ENCODE results near the gene UST.
"Not testable (repeated sequence)": the region's sequence is repeated elsewhere in the genome, so short reads cannot be mapped to it uniquely, and the experiment has no call there.

UST gene

DNA sequence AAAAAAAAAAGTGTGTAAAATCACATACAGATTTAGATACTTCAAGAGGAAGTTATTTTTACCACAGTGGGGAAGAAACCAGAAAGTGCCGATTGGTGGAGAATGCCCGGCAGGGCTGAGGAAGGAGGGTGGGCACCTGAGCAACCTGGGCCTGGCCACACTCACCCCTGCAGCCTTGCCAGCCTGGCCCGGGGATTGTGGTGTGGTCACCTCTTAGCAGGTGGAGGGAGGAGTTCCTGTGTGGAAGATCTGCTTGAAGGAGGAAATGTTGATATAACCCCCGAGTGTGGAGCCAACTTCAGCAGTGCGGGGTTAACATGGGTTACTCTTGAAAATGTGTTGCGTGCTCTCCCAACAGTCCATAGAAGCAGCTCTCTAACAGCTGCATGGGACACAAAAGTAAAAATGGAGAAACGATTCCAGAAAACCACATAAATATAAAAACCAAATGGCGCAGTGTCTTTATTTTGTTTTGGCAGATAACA, 14.7 kb downstream of the UST start:
- H3K14ac ChIP-seq (ENCODE audit: low read length in 2 of 2): peak overlapping the region in 1 of 2 experiments; percentile 95
- H3K27me3 ChIP-seq (ENCODE audit: control insufficient read depth in 1 of 2, insufficient read depth in 1 of 2, low read length in 2 of 2): no peaks in the 10 kb centered on the region
- H3K23ac ChIP-seq (ENCODE audit: low read length in 2 of 2): no peak overlapping the region
- peak overlapping the region; percentile 46 for H2BK5ac ChIP-seq (ENCODE audit: low read depth, low read length, poor library complexity, severe bottlenecking)
- H3K4me3 ChIP-seq (ENCODE audit: insufficient read depth in 1 of 2, low read depth in 1 of 2, low read length in 2 of 2): peak overlapping the region; percentile 38 to 77
- peak overlapping the region in 1 of 2 experiments; percentile 89 for H2BK12ac ChIP-seq (ENCODE audit: low read length in 2 of 2)
- no peak for DNase-seq
- peak overlapping the region; percentile 89 for H3K27ac ChIP-seq (ENCODE audit: low read length, poor library complexity, severe bottlenecking)
- H3K4ac ChIP-seq (ENCODE audit: low read depth in 1 of 2, low read length in 2 of 2): no peak overlapping the region
- H3K36me3 ChIP-seq (ENCODE audit: control insufficient read depth in 1 of 2, insufficient read depth in 2 of 2, low read depth in 1 of 2, low read length in 2 of 2): no peaks in the 10 kb centered on the region
- peak overlapping the region; percentile 88 for H2BK15ac ChIP-seq (ENCODE audit: low read depth, poor library complexity, severe bottlenecking)
- H3K4me2 ChIP-seq (ENCODE audit: low read length, poor library complexity, severe bottlenecking): peak overlapping the region; percentile 75
- no peak overlapping the region for H2AFZ ChIP-seq (ENCODE audit: low read depth, low read length)
- no peaks in the 10 kb centered on the region for H3K9me3 ChIP-seq (ENCODE audit: control insufficient read depth, low read length)
- H4K91ac ChIP-seq (ENCODE audit: low read length): peak overlapping the region; percentile 27
- no peak overlapping the region for H2AK5ac ChIP-seq (ENCODE audit: low read length, severe bottlenecking)
- H3K4me1 ChIP-seq (ENCODE audit: control insufficient read depth, insufficient read depth, low read depth, low read length): peaks cover 10% of the 10 kb centered on the region
- H3K9ac ChIP-seq (ENCODE audit: low read length): peak overlapping the region; percentile 88
- peak overlapping the region in 1 of 2 experiments; percentile 37 for H3K18ac ChIP-seq (ENCODE audit: low read depth in 1 of 2, low read length in 2 of 2)
- no peak overlapping the region for H2BK120ac ChIP-seq (ENCODE audit: low read depth, low read length)
- peaks cover 11% of the 10 kb centered on the region for H3K79me1 ChIP-seq (replicated peaks; ENCODE audit: low read length, poor library complexity, severe bottlenecking)
- 76% methylated on average over 7 of the region's 8 CpGs for WGBS
- H4K8ac ChIP-seq (ENCODE audit: low read length): no peak overlapping the region

DNA sequence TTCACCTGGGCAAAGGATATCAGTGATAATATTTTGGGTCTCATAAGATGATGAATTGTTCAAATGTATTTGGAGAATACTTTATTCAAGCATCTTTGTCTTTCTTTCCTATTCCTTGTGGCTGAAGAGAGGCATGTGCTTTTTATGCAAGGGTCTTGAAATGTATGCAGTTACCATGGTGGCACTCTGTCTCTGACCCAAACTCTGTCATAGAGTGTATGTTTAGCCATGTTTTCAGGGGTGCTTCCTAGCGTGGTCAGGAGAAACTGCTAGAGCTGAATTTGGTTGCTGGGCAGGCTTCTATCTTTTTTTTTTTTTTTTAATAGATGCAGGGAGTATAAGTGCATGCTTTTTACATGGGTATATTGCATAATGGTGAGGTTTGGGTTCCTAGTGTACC, 15.4 kb downstream of the UST start:
- no peak overlapping the region for H3K14ac ChIP-seq (ENCODE audit: low read length in 2 of 2)
- H2BK5ac ChIP-seq (ENCODE audit: low read depth, low read length, poor library complexity, severe bottlenecking): no peak overlapping the region
- no peak overlapping the region for H4K91ac ChIP-seq (ENCODE audit: low read length)
- H3K4ac ChIP-seq (ENCODE audit: low read depth in 1 of 2, low read length in 2 of 2): no peak overlapping the region
- WGBS: 100% methylated on average over 1 of the region's 1 CpG
- no peak for DNase-seq
- peak overlapping the region; percentile 89 for H3K27ac ChIP-seq (ENCODE audit: low read length, poor library complexity, severe bottlenecking)
- no peaks in the 10 kb centered on the region for H3K36me3 ChIP-seq (ENCODE audit: control insufficient read depth in 1 of 2, insufficient read depth in 2 of 2, low read depth in 1 of 2, low read length in 2 of 2)
- no peak overlapping the region for H2BK120ac ChIP-seq (ENCODE audit: low read depth, low read length)
- no peak overlapping the region for H3K23ac ChIP-seq (ENCODE audit: low read length in 2 of 2)
- peaks cover 10% of the 10 kb centered on the region for H3K79me1 ChIP-seq (replicated peaks; ENCODE audit: low read length, poor library complexity, severe bottlenecking)
- no peak overlapping the region for H4K8ac ChIP-seq (ENCODE audit: low read length)
- H3K9ac ChIP-seq (ENCODE audit: low read length): peak overlapping the region; percentile 88
- no peak overlapping the region for H2BK15ac ChIP-seq (ENCODE audit: low read depth, poor library complexity, severe bottlenecking)
- no peak overlapping the region for H3K18ac ChIP-seq (ENCODE audit: low read depth in 1 of 2, low read length in 2 of 2)
- H2AK5ac ChIP-seq (ENCODE audit: low read length, severe bottlenecking): peak overlapping the region; percentile 57
- no peak overlapping the region for H2AFZ ChIP-seq (ENCODE audit: low read depth, low read length)
- H3K4me3 ChIP-seq (ENCODE audit: insufficient read depth in 1 of 2, low read depth in 1 of 2, low read length in 2 of 2): peak overlapping the region in 1 of 2 experiments; percentile 77
- H3K9me3 ChIP-seq (ENCODE audit: control insufficient read depth, low read length): no peaks in the 10 kb centered on the region
- H3K4me1 ChIP-seq (ENCODE audit: control insufficient read depth, insufficient read depth, low read depth, low read length): peaks cover 10% of the 10 kb centered on the region
- no peak overlapping the region for H3K4me2 ChIP-seq (ENCODE audit: low read length, poor library complexity, severe bottlenecking)
- H3K27me3 ChIP-seq (ENCODE audit: control insufficient read depth in 1 of 2, insufficient read depth in 1 of 2, low read length in 2 of 2): no peaks in the 10 kb centered on the region
- H2BK12ac ChIP-seq (ENCODE audit: low read length in 2 of 2): no peak overlapping the region

DNA sequence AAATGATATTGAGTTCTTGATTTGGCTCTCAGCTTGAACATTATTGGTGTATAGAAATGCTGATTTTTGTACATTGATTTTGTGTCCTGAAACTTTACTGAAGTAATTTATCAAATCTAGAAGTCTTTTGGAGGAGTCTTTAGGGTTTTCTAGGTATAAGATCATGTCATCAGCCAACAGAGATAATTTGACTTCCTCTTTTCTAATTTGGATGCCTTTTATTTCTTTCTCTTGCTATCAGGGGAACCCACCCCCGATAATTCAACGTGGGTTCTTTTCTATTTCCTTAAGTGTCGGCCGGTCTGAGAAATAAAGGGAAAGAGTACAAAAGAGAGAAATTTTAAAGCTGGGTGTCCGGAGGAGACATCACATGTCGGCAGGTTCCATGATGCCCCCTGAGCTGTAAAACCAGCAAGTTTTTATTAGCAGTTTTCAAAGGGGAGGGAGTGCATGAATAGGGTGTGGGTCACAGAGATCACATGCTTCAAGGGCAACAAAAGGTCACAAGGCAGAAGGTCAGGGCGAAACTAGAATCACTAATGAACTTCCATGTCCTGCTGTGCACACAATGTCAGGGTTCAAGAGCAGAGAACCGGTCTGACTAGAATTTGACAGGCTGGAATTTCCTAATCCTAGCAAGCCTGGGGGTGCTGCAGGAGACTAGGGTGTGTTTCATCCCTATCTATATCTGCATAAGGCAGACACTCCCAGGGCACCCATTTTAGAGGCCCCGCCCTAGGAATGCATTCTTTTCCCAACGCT, 17.6 kb downstream of the UST start:
- H3K18ac ChIP-seq (ENCODE audit: low read depth in 1 of 2, low read length in 2 of 2): not testable (repeated sequence)

DNA sequence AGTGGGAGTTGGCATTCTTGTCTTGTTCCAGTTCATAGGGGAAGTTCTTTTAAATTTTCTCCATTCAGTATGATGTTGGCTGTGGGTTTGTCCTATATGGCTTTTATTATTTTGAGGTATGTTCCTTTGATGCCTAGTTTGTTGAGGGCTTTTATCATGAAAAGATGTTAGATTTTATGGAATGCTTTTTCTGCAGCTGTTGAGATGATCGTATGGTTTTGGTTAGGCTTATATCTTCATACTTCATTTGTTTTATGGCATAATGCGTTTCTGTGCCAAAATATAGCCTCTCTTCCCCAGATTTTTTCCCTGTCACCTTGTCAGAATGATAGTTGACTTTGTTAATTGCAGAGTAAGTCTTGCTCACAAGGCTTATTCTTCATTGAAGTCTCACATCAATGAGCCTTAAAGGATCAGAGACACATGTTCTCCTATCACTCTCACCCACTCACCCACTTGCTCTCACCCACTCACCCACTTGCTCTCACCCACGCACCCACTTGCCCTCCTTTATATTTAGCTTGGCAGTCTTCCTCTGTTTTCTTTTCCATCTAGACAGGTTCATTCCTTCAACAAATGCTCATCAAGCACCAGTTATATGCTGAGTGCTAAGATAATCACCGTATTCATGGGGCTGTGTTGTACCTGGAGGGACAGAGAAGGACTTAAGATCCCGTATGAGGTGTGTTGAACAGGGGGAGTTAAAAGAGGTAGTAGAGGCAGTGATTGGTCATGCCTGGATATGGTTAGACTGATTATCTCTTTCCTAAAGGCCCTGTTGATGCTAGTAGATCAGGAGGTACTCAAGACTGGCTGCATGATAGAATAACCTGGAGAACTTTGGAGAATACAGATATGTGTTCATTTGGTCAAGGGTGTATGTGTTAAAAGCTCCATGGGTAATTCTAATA, 19.3 kb downstream of the UST start:
- no peak overlapping the region for H3K18ac ChIP-seq (ENCODE audit: low read depth in 1 of 2, low read length in 2 of 2)
- H2BK120ac ChIP-seq (ENCODE audit: low read depth, low read length): no peak overlapping the region
- H4K91ac ChIP-seq (ENCODE audit: low read length): no peak overlapping the region
- H4K8ac ChIP-seq (ENCODE audit: low read length): no peak overlapping the region
- H2BK5ac ChIP-seq (ENCODE audit: low read depth, low read length, poor library complexity, severe bottlenecking): no peak overlapping the region
- no peak overlapping the region for H3K27ac ChIP-seq (ENCODE audit: low read length, poor library complexity, severe bottlenecking)
- no peak overlapping the region for H3K4me3 ChIP-seq (ENCODE audit: insufficient read depth in 1 of 2, low read depth in 1 of 2, low read length in 2 of 2)
- H3K23ac ChIP-seq (ENCODE audit: low read length in 2 of 2): no peak overlapping the region
- no peak overlapping the region for H3K14ac ChIP-seq (ENCODE audit: low read length in 2 of 2)
- H3K79me1 ChIP-seq (replicated peaks; ENCODE audit: low read length, poor library complexity, severe bottlenecking): peaks cover 16% of the 10 kb centered on the region
- no peak overlapping the region for H2AFZ ChIP-seq (ENCODE audit: low read depth, low read length)
- no peak overlapping the region for H2BK15ac ChIP-seq (ENCODE audit: low read depth, poor library complexity, severe bottlenecking)
- no peaks in the 10 kb centered on the region for H3K27me3 ChIP-seq (ENCODE audit: control insufficient read depth in 1 of 2, insufficient read depth in 1 of 2, low read length in 2 of 2)
- H3K4me2 ChIP-seq (ENCODE audit: low read length, poor library complexity, severe bottlenecking): no peak overlapping the region
- 98% methylated on average over 4 of the region's 5 CpGs for WGBS
- no peak overlapping the region for H3K9ac ChIP-seq (ENCODE audit: low read length)
- no peak overlapping the region for H3K4ac ChIP-seq (ENCODE audit: low read depth in 1 of 2, low read length in 2 of 2)
- H3K36me3 ChIP-seq (ENCODE audit: control insufficient read depth in 1 of 2, insufficient read depth in 2 of 2, low read depth in 1 of 2, low read length in 2 of 2): no peaks in the 10 kb centered on the region
- peaks cover 8% of the 10 kb centered on the region for H3K4me1 ChIP-seq (ENCODE audit: control insufficient read depth, insufficient read depth, low read depth, low read length)
- H2BK12ac ChIP-seq (ENCODE audit: low read length in 2 of 2): no peak overlapping the region
- H3K9me3 ChIP-seq (ENCODE audit: control insufficient read depth, low read length): no peaks in the 10 kb centered on the region
- no peak for DNase-seq
- peak overlapping the region; percentile 26 for H2AK5ac ChIP-seq (ENCODE audit: low read length, severe bottlenecking)

More for the DNA sequence above, 17.6 kb downstream of the UST start:
- H3K4me2 ChIP-seq (ENCODE audit: low read length, poor library complexity, severe bottlenecking); H3K14ac ChIP-seq (ENCODE audit: low read length in 2 of 2); H3K27me3 ChIP-seq (ENCODE audit: control insufficient read depth in 1 of 2, insufficient read depth in 1 of 2, low read length in 2 of 2); H3K36me3 ChIP-seq (ENCODE audit: control insufficient read depth in 1 of 2, insufficient read depth in 2 of 2, low read depth in 1 of 2, low read length in 2 of 2); H2AFZ ChIP-seq (ENCODE audit: low read depth, low read length); DNase-seq; H4K8ac ChIP-seq (ENCODE audit: low read length); H2BK120ac ChIP-seq (ENCODE audit: low read depth, low read length); H2AK5ac ChIP-seq (ENCODE audit: low read length, severe bottlenecking); H3K9ac ChIP-seq (ENCODE audit: low read length); H2BK15ac ChIP-seq (ENCODE audit: low read depth, poor library complexity, severe bottlenecking); H3K9me3 ChIP-seq (ENCODE audit: control insufficient read depth, low read length); H3K27ac ChIP-seq (ENCODE audit: low read length, poor library complexity, severe bottlenecking); H3K4me3 ChIP-seq (ENCODE audit: insufficient read depth in 1 of 2, low read depth in 1 of 2, low read length in 2 of 2); H4K91ac ChIP-seq (ENCODE audit: low read length); H3K23ac ChIP-seq (ENCODE audit: low read length in 2 of 2); H2BK5ac ChIP-seq (ENCODE audit: low read depth, low read length, poor library complexity, severe bottlenecking); H3K4ac ChIP-seq (ENCODE audit: low read depth in 1 of 2, low read length in 2 of 2); H2BK12ac ChIP-seq (ENCODE audit: low read length in 2 of 2): not testable (repeated sequence)
- 72% methylated on average over 9 of the region's 10 CpGs for WGBS
- H3K4me1 ChIP-seq (ENCODE audit: control insufficient read depth, insufficient read depth, low read depth, low read length): peaks cover 13% of the 10 kb centered on the region
- peaks cover 10% of the 10 kb centered on the region for H3K79me1 ChIP-seq (replicated peaks; ENCODE audit: low read length, poor library complexity, severe bottlenecking)

Data from mesenchymal stem cell (in vitro differentiated cells and primary cell).